GM21825 (cell line): ENCODE measurements around the gene ELAVL4.

Experiments used
- ATAC-seq: cut with Tn5 transposase; IDR thresholded peaks from one replicate; pipeline ENCODE4 v1.9.1; 2021; ENCODE audit warnings: mild to moderate bottlenecking, moderate library complexity; ENCODE audit not compliant: unreplicated experiment

ELAVL4 gene

GRCh38 chr1:50177994-50178393 is 69.3 kb downstream of the ELAVL4 start:
- ATAC-seq: no peak

DNA sequence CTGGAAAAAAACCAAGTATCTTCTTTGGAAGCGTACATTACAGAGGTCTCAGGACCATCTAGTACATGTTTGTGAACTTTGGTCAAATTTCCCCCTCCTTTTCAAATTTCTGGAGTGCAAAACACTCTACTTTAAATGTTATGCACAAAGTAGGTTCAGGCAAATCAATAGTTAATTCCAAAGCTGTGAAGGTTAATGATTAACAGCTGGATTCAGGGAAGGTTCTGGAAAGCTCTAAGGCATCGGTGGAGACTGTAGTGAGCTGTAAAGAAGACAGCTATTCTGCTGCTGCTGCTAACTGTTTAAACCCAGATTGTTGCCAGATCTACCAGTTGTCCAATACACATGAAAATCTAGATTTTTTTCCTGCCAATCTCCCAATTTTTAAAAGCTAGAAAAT is 70.9 kb downstream of the ELAVL4 start:
- ATAC-seq: no peak

- no peak for ATAC-seq
These were observed 71.6 kb downstream of the ELAVL4 start for GRCh38 chr1:50180367-50180766.

DNA sequence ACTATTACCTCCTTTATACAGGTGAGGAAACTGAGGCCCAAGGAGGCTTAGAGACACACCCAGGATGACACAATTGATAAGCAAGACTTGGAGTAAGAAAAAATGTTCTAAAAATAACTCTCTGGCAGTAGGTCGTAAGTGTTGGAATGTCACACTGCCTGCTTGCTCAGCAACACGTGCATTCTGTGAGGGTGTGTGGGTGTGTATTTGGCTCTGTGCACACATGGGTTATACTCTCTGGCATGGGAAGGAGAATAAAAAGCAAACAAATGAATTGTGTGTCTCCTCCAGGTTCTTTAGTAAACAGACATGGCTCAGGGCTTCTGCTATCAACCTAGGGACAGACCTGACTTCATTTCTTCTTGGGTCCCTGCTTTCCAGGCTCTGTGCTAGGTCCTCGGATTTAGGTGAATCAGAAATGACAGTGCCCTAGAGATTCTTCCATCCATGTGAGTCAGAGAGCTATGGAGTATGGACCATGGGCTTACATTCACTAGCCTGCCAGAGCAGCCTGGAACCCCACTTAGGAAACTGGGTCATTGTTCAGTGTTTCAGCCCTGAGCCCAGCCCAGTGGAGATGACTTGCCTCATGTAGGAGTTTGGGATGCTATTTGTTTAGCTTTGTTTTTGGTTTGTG is 72.4 kb downstream of the ELAVL4 start:
- ATAC-seq: no peak

DNA sequence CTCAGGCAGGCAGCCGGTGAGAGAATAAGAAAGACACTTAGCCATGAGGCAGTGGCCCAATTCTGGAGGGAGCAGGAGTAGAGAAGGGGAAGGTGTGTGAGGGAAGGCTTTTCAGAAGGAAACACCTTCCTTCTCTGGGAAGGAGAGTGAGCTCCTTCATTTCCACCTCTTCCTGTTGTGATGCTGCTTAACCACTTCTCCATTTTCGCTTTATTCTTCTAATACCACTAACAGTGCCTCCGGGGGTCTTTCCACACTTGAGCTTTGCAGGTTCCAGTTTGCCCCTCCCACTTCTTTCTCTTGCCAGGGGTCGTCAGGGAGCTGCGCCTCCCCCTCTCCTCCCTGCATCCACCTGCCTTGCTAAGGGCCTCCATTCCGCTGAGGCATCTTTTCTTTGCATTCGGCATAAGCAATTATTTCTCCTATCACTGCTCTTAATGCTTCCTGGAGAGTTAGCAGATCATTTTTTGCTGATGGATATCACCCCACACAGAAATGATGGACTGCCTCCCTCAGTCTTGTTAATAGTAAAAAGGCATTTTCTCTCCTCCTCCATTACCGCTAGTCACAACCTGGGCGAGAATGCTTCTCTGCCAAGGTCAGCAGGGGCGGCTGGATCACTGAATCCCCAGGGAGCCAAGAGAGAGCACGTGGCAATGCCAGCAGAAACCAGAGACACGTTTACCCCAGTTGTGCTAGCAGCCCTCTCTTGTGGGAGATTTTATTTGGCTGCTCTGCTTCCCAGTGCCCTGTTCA is 74.8 kb downstream of the ELAVL4 start:
- ATAC-seq: no peak

DNA sequence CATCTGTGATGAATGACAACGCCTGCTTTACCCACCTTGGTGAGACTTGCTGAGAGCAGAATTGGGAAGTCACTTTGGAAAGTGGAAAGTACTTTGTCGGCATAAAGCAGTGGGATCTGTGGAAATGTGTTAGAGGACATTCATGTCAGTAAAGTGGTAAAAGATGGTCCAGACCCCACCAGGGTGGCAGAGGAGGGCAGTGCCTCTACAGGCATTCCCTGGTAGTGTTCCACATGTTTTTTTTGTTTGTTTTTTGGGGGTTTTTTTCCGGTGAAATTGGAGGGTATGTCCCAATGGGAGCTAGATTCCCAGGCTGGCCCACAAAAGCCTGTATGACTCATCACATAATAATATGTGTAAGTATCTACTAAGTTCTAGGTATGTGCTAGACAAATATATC is 80.6 kb downstream of the ELAVL4 start:
- ATAC-seq: no peak

DNA sequence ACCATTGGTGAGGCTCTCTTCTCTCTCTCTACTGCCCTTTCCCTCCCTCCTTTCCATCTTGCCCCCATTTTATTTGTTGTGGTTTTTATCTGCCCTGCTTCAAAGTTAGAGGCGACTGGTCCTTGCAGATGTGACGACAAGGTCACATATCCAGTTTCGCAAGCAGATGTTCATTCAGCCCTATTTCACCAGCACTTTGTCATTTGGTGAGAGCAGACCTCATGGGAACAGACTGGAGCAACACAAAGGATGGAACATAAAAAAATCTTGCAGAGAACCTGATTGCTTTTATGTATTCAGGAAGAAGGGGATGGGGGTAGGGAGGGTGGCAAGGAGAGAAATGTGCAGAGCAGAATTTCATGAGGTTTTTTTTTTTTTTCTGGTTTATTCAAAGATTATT is 84.3 kb downstream of the ELAVL4 start:
- ATAC-seq: no peak

DNA sequence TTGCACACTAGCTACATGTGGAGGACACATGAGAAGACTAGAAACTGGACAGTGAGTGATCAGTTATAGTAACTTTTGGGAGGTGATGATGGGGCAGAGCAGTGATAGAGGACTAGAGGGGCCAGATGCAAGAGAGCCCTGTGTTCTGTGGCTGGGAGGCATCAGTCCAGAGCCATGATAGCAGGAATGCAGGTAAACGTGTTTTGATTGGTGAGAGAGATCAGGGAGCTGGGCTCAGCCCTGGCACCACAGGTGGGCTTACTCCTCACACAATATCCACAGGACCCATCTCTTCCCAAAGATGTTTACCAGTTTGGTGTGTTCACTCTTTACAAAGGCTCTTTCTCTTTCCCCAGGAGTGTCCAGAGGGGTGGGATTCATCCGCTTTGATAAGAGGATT is 86.5 kb downstream of the ELAVL4 start:
- no peak for ATAC-seq

DNA sequence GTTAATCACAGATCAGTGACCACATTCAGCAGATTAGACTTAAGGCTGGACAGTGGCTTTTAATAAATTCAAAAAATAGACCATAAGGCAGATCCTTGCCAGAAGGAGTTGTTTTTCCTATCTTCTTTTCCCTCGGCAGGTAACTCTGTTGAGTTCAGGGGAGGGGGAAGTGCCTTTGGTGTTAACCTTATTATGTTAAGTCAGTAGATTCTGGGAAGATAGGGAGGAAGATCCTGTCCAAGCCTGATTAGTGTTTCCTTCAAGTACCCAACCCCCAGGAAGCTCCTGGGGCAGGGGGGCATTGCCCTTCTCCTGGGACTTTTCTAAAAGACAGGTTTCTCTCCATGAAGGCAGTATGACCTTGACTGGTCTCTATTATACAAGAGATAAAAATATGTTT is 87.4 kb downstream of the ELAVL4 start:
- ATAC-seq: no peak

DNA sequence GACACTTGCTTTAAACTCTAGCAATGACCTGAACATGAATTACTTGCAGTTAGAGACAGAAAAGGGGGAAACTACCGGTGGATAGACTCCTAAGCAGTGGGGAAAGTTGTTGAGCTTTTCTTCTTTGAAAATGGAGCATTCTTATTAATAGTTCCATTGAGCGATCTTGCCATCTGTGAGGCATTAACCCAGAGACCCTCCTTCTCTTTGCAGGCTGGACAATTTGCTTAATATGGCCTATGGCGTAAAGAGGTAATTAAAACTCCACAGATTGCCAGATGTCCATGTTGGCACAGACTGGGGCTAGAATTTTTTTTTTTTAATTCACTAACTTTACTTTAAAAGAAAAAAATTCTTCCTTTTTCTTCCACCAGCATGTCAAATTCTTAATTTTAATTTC is 88.5 kb downstream of the ELAVL4 start:
- no peak for ATAC-seq

DNA sequence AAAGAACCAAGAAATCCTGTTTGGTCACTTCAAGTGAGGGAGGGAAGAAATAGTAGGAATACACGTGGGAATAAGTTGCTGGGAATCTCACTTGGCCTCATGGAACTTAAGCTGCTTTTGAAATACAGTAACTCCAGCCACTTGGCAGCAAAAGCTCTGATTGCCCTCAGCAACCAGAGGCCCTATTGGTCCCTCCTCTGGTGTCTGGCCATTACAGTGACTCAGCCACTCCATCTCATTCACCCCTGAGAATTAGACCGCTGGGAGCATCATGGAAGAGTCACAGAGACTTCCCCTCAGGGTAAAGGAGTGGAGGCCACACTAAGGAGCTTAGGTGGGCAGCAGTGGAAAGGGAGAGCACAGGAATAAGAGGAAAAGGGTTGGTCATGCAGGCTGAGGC is 99.6 kb downstream of the ELAVL4 start:
- no peak for ATAC-seq

DNA sequence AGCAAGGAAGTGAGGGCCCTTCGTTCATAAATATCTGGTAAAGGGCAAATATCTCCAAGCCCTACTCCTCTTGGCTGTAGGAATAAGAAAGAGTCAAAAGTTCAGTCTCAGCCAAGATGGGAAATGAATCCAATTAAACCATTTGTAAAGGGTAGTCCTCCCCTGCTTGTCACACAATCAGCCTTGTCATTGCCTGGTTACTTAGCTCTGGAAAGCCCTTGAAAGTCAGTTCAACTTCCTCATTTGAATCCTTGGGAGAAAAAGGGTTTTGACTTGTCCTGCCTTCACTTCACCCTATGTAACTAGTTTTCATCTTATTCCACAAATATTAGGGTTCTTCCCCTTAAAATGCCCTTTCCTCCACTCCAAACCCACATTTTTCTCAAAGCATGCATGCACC is 100.0 kb downstream of the ELAVL4 start:
- no peak for ATAC-seq

- no peak for ATAC-seq
These were observed 101.0 kb downstream of the ELAVL4 start for GRCh38 chr1:50209749-50210148.

DNA sequence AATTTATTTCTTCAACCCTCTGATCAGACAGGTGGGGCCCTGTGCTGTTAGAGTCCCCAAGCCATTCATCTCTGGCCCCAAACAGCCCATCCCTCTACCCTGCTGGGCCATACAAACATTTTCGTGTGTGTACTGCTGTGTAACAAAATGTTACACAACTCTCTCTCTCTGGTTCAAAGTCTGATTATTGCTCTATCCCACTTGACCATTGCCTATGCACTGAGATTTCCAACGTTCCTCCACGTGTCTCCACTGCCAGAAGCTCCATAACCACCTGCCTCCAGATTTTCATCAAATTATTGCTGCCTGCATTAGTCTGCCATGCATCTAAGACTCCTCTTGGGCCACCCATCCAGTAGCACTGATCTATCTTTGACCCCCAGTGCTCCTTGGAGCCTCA is 104.8 kb downstream of the ELAVL4 start:
- no peak for ATAC-seq

DNA sequence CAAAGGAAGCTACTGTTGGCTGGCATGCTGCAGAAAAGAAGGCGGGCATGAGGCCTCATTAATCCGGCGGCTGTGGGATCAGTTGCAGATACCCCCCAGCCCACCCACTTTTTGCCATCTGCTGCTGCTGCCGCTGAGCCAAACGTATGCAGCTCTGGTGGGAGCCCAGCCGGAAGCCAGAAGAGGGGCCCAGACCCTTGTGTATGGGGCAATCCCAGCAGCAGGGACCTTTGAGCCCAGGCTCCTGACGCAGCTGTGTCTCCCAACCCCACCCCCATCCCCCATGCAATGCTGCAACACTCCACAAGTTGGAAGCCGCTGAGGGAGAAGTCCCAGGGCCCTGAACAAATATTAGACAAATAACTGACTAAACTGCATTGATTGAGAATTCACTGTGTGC is 106.0 kb downstream of the ELAVL4 start:
- no peak for ATAC-seq

DNA sequence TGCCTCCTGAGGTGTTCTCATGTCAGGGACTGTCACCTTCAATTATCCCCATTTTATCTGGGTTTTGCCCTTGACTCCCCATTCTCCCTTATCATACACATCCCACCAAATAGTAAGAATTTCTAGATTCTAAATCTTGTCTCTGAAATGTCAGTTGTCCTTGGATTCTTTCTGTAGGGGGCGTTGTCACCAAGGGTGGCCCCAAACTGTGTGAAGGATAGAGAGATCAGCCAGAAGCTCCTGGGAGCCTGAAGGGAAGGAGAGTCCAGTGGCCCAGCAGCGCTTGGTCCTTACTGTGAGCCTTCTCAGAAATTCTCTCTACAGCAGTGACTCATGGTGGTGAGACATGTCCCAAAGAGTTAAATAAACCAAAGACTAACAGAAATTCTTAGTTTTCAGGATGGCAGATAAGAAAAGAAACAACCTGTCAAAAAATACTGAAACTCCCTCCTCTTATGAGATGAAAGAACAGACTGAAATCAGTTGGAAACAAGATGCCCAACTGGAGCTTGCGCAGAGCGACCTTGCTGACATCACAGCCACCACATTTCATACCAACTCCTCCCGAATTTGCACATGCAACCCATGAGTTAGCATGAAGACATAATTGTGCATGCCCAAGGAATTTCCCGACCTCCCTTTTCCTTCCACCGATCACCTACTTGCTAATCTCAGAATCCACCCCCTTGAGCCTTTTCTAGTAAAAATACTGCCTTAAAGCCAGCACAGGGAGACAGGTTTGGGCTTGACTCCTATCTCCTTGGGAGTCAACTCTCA is 109.8 kb downstream of the ELAVL4 start:
- no peak for ATAC-seq

GRCh38 chr1:50228871-50229384 is 120.2 kb downstream of the ELAVL4 start:
- ATAC-seq: no peak

DNA sequence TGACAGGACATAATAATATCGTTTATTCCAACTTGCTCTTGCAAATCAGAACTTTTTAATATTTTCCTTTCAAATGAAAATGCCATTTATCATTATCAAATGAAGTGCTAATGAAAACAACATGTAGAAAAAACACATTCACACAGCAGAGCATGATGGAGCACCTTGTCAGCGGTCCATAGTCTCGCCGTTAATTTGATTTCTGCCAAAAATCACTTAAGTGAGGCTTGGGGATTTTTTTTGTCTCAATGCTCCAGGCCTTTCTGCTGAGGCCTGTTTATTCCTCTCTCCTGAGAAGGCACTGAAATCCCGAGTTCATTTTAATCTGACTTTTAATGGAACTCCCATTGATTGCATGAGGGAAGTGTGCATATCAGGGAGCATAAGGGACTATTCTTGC is 122.5 kb downstream of the ELAVL4 start:
- ATAC-seq: no peak

- no peak for ATAC-seq
These were observed 123.6 kb downstream of the ELAVL4 start for GRCh38 chr1:50232336-50232735.

- no peak for ATAC-seq
These were observed 127.9 kb downstream of the ELAVL4 start for GRCh38 chr1:50236656-50237055.

- no peak for ATAC-seq
These were observed 128.3 kb downstream of the ELAVL4 start for GRCh38 chr1:50237056-50237455.

GRCh38 chr1:50243939-50244338 is 135.2 kb downstream of the ELAVL4 start:
- ATAC-seq: no peak
